Mesenteric fat pad (tissue), 1 donor: ENCODE data around the gene MFN2. TPM values are rescaled to one million over a fixed set of nuclear protein-coding genes. Genes with fewer than 3 reads are reported as not detected.
"Not testable (repeated sequence)": the region's sequence is repeated elsewhere in the genome, so short reads cannot be mapped to it uniquely, and the experiment has no call there.

Source experiments
- DNase-seq: peaks from one replicate; pipeline ENCODE4 v3.0.0-alpha.2; 2020; ENCODE audit warnings: low spot score
- long read RNA-seq: library from polyadenylated mRNA; unstranded; transcript quantifications from one replicate; pipeline ENCODE4 v2.0.0, GENCODE V29; 2020
- total RNA-seq: library from RNA; stranded (reverse); fragmentation: NEBNext Ultra II Directional; extraction: Animal tissue kit (Norgen Biotek cat#: 25700); gene quantifications from one replicate; pipeline ENCODE4 v1.2.1, GENCODE V29; 2021
- donor health status: DM: yes; HTN: yes; CAD: no.

Gene MFN2
- total RNA-seq: 93.6 TPM
- long read RNA-seq, full-length matches to known transcripts: 3 of 141 reads
- long read RNA-seq, partial matches to known transcripts: 126 of 141 reads
- long read RNA-seq, other reads (novel, unspliced or antisense): 12 of 141 reads

- peak; percentile 98 for DNase-seq
Measured at GRCh38 chr1:11979851-11980675, at the start of gene MFN2. Gene MFN2, plus strand, starts transcription at chr1:11980444. Its CDS starts 8,725 bp downstream, at chr1:11989169.

- DNase-seq: no peak
Measured at GRCh38 chr1:11930571-11931445, 49.4 kb upstream of the MFN2 start.

GRCh38 chr1:11931845-11932244 lies 48.4 kb upstream of the MFN2 start:
- no peak for DNase-seq

GRCh38 chr1:11934302-11935056 lies 45.8 kb upstream of the MFN2 start, which contains the start of gene PLOD1:
Gene PLOD1, plus strand, starts transcription at chr1:11934717. Its CDS starts 63 bp downstream, at chr1:11934780.
- DNase-seq: peak; percentile 96

- no peak for DNase-seq
Measured at GRCh38 chr1:11935057-11935412, 45.2 kb upstream of the MFN2 start.

GRCh38 chr1:11935733-11936132 lies 44.5 kb upstream of the MFN2 start:
- DNase-seq: not testable (repeated sequence)

- no peak for DNase-seq
Measured at GRCh38 chr1:11938722-11939526, 41.3 kb upstream of the MFN2 start.

- not testable (repeated sequence) for DNase-seq
Measured at GRCh38 chr1:11939794-11940193, 40.5 kb upstream of the MFN2 start.

- no peak for DNase-seq
Measured at GRCh38 chr1:11940260-11940921, 39.9 kb upstream of the MFN2 start.

- DNase-seq: no peak
Measured at GRCh38 chr1:11942280-11942679, 38.0 kb upstream of the MFN2 start.

GRCh38 chr1:11943619-11944018 lies 36.6 kb upstream of the MFN2 start:
- DNase-seq: no peak

- no peak for DNase-seq
Measured at GRCh38 chr1:11944358-11944931, 35.8 kb upstream of the MFN2 start.

GRCh38 chr1:11946647-11947046 lies 33.6 kb upstream of the MFN2 start:
- DNase-seq: no peak

- no peak for DNase-seq
Measured at GRCh38 chr1:11948822-11949458, 31.3 kb upstream of the MFN2 start.

- DNase-seq: no peak
Measured at GRCh38 chr1:11951901-11952300, 28.3 kb upstream of the MFN2 start.

GRCh38 chr1:11952455-11953109 lies 27.7 kb upstream of the MFN2 start:
- DNase-seq: no peak

GRCh38 chr1:11955221-11955620 lies 25.0 kb upstream of the MFN2 start:
- no peak for DNase-seq

- DNase-seq: no peak
Measured at GRCh38 chr1:11957398-11957797, 22.8 kb upstream of the MFN2 start.
